ENCODE data around the gene OR2B6.
"Not testable (repeated sequence)": the region's sequence is repeated elsewhere in the genome, so short reads cannot be mapped to it uniquely, and the experiment has no call there.

Gene OR2B6

DNA sequence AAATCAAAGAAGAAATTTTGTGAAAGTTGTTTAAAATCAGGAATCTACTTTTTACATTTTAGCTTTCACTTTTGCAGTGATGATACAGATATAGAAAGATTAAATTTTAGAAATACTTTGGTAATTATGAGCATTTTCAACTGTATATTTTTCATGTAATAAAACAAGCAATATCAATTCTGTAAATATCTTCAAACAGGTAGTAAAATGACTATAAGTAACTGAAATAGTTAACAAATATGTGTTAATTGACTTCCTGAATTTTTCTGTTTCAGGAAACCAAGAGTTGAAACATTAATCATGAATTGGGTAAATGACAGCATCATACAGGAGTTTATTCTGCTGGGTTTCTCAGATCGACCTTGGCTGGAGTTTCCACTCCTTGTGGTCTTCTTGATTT is at the start of gene OR2B6:
TSS of gene OR2B6 (plus strand) at position 301 of the 400 bp plus-strand sequence. CDS start at position 301, 0 bp downstream.
- DNase-seq = no peak

DNA sequence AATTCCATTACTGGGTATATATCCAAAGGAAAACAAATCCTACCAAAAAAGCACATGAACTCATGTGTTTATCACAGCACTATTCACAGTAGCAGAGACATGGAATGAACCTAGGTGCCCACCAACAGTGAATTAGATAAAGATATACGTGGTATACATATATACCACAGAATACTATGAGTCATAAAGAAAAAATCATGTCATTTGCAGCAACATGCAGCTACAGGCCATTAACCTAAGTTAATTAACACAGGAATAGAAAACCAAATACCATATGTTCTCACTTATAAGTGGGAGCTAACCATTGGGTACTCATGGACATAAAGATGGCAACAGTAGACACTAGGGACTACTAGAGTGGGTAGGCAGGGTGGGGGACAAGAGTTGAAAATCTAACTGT is 49.0 kb upstream of the OR2B6 start:
- DNase-seq = no peak

DNA sequence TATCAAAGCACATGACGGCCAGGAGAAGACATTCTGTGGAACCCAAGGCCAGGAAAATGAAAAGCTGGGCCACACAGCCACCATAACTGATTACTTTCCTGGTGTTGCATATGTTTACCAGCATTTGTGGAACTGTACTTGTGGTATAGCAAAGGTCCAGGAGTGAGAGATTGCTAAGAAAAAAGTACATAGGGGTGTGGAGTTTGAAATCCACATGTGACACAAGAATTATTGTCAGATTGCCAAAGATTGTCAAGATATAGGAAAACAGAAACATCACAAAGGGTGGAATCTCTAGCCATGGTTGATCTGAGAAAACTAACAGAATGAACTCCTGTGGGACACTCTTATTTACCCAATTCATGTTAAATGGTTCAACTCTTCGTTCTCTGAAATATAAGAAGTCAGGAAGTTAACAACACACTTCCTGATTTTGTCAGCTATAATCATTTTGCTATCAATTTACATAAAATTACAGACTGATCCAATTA is 45.0 kb upstream of the OR2B6 start, which contains the start of gene OR2B2:
TSS of gene OR2B2 (minus strand) at position 441 of the 491 bp plus-strand sequence. CDS start at position 364, 77 bp downstream.
- DNase-seq = no peak

DNA sequence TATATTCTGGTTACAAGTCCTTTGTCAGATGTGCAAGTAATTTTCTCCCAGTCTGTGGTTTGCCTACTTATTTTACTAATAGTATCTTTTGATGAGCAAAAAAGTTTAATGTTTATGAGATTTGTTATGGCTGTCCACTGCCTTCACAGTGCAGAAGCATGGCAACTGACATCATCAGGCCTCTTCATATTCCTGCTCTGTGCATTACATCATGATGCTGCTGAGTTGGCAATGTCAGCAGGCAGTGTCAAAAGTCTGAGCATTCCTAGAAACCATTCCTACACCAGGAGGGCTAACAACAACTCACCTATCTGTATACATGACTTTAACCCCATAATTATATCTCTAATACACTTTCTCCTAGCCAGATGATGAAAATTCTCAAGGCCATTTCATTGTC is 34.1 kb upstream of the OR2B6 start:
- no peak for DNase-seq

DNA sequence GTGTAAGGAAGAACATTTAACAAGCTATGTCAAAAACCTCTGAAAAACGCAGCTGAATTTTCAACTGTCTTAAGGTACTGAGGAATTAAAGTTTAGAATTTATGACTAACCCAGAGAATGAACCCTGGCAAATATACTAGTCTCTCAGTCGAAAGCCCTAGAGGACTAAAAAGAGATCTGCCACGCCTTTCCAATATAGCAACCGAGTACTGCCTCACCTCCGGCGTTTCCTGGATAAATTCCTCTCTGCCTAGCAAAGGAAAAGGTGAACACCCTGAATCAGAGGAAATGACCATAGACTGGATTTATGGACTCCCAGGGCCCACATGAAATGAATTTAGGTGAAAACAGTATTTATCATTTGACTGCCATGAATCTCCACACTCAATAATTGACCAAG is 32.9 kb upstream of the OR2B6 start:
- no peak for DNase-seq

DNA sequence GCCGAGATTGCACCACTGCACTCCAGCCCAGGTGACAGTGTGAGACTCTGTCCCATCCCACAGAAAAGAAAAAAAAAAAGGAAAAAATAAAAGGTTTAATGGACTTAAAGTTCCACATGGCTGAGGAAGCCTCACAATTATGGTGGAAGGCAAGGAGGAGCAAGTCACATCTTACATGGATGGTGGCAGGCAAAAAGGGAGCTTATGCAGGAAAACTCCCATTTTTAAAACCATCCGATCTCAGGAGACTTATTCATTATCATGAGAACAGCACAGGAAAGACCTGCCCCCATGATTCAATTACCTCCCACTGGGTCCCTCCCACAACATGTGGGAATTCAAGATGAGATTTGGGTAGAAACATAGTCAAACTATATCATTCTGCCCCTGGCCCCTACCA is 29.0 kb upstream of the OR2B6 start:
- DNase-seq = not testable (repeated sequence)

DNA sequence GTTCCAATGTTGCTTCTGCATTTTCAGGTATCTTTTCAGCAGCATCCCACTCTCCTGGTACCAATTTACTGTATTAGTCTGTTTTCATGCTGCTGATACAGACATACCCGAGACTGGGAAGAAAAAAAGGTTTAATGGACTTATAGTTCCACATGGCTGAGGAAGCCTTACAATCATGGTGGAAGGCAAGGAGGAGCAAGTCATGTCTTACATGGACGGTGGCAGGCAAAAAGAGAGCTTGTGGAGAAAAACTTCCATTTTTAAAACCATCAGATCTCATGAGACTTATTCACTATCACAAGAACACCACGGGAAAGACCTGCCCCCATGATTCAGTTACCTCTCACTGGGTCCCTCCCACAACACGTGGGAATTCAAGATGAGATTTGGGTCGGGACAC is 27.1 kb upstream of the OR2B6 start:
- DNase-seq = not testable (repeated sequence)

DNA sequence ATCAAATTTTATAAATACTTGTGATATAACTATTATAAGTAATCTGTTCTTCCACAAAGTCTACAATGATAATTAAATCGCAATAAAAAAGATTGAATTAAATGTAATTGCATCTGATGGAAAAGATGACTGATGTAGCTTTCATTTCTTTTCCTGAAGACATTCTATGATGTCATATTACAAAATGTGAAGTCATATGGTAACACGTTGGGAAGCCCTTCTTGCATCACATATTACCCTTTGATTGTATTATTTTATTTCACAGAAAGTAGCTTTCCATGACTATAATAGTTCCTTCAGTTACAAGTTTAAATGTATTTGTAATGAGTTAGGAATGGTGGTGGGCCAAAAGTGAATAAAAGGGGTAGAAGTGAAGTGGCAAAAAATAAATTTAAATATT is 25.8 kb upstream of the OR2B6 start:
- no peak for DNase-seq

DNA sequence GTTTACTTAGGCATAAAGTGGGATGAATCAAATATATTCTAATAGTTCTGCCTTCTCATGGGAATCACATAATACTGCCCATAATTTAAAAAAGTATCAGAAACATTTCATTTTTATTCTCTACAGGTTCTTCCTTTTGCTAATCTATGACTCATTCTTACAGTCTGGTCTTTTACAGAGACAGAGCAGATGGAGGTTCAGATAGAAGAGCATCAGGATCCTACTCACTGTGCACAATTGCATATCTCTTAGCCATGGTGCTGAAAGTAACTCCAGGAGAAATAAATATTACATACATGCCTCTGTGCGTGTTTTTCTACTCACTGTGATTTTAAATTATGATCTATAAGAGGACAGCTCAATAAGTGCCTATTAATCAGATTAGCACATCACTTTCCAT is 16.3 kb upstream of the OR2B6 start:
- DNase-seq = no peak

DNA sequence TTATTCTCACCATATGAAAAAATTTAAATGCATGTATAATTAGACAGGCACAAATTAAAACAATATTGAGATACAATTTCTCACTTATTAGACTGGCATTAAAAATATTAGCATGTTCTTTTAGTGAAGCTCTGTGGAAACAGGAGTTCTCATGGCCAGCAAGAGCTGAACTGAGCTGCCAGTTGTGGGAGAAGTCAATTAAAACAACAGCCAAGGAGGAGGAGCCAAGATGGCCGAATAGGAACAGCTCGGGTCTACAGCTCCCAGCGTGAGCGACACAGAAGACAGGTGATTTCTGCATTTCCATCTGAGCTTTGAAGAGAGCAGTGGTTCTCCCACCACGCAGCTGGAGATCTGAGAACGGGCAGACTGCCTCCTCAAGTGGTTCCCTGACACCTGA is 14.0 kb upstream of the OR2B6 start:
- not testable (repeated sequence) for DNase-seq

DNA sequence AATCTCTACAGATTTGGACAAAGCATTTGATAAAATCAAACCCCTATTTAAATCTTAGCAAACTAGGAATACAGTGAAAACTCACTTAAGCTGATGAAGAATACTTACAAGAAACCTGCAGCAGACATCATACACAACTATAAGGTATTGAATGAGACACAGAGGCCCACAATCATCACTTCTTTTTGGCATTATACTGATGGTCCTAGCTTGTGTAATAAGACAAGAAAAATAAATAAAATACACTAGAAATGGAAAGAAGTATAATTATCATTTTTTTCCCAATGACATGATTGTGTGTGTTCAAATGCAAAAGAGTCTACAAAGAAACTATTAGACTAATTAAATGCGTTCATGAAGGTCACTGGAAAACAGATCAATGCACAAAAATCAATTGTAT is 8.8 kb upstream of the OR2B6 start:
- no peak for DNase-seq

DNA sequence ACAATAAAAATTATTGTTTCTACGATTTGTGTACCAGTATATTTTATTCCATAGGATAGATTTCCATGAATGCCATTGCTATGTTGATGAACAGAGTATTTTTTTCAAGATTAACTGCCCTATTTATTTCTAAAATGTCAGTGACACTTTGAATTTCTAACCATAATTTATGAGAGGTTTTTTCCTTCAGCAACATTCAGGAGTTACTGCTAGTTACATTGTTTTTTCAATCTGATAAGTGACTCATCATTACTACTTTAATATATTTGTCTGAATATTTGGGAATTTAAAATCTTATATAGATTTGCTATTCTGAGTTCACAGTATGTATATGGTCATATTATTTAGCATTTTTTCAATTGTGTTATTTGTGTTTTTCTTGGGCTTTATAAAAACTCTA is 6.0 kb upstream of the OR2B6 start:
- DNase-seq = no peak

DNA sequence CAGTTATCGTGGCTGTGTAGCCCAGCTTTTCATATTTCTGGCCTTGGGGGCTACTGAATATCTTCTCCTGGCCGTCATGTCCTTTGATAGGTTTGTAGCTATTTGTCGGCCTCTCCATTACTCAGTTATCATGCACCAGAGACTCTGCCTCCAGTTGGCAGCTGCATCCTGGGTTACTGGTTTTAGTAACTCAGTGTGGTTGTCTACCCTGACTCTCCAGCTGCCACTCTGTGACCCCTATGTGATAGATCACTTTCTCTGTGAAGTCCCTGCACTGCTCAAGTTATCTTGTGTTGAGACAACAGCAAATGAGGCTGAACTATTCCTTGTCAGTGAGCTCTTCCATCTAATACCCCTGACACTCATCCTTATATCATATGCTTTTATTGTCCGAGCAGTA is 475 bp downstream of the OR2B6 start:
- DNase-seq = no peak

DNA sequence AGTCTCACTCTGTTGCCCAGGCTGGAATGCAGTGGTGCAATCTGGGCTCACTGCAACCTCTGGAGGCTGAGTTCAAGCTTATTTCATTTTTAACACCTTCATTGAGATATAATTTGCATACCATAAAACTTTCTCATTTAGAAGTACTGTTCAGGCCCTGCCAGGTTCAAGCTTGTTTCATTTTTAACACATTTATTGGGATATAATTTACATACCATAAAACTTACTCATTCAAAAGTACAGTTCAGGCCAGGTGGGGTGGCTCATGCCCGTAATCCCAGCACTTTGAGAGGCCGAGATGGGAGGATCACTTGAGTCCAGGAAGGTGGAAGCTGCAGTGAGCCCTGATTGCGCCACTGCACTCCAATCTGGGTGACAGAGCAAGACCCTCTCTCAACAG is 5.5 kb downstream of the OR2B6 start:
- DNase-seq = no peak

DNA sequence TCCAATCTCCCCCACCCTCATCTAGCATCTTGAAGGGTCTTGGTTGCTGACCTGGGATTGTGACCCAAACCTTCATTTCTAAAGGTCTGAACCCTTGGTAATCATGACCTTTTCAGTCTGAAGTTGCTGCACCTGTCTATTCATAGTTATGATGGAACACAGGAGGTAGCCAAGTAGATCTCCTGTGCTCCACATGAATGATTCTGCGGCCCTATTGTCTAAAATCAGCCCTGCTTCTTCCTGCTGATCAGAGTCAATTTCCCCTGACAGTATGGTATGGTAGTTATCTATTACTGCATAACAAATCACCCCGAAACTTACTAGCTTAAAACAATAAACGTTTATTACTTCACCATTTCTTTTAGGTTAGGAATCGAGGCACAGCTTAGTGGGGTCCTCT is 9.0 kb downstream of the OR2B6 start:
- DNase-seq = no peak

DNA sequence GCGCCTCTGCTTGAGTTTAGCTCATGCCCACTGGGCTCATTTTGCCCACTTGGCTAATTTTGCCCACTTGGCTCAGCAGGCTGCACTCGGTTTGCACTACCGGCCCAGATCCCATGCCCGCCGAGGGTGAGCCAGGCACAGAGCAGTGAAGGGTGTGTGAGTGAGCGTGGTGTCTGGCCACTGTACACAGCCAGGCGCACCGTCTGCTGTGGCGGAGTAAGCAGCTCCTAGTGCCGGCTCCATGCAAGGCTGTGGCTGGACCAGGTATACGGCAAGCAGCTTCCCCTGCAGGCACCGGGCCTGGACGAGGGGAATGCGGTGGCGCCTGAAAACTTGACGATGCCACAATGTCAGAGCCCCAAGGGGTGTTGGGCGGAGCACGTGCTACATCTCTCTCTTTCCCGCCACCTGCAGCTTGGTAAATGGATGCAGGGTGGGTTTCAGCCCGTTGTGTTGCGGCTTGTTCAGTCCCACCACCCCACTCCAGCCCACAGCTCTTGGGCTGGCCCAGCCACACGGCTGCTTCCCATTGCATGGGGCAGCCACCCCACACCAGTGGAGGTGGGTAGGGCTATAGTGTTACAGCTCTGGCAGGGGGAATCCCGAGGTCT is 9.9 kb downstream of the OR2B6 start:
- no peak for DNase-seq

DNA sequence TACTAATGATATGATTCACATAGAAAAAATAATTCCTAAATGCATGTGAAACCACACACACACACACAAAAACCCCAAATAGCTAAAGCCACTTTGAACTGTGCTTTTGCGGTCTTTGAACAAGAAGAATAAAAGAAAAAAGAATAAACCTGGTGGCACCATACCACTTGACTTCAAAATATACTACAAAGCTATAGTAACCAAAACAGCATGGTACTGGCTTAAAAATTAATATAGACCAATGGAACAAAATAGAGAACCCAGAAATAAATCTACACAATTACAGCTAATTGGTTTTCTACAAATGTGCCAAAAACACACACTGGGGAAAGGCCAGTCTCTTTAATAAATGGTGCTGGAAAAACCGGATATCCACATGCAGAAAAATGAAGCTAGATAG is 13.4 kb downstream of the OR2B6 start:
- no peak for DNase-seq

DNA sequence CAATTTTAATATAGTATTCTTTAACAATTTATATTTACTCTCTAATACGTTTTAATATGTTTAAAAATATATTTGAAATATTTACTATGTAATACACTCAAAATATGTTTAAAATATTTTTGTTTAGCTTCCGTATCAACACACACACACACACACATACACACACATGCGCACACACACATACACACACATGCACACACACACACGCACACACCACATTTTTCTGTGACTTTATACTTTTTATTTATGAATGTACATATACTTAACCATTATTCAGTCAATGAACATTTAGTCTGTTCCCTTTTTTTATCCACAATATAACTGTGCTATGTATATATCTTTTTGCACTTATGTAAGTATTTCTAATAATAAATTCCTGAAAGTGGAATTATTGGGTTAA is 15.7 kb downstream of the OR2B6 start:
- no peak for DNase-seq

DNA sequence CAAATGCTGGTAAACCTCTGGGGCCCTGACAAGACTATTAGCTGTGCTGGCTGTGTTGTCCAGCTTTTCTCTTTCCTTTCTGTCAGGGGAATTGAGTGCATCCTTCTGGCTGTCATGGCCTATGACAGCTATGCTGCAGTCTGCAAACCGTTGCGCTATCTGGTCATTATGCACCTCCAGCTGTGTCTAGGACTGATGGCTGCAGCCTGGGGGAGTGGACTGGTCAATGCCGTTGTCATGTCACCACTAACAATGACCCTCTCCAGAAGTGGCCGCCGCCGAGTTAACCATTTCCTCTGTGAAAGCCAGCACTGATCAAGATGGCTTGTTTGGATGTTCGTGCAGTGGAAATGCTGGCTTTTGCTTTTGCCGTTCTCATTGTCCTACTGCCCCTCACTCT is 20.3 kb downstream of the OR2B6 start:
- DNase-seq = no peak

DNA sequence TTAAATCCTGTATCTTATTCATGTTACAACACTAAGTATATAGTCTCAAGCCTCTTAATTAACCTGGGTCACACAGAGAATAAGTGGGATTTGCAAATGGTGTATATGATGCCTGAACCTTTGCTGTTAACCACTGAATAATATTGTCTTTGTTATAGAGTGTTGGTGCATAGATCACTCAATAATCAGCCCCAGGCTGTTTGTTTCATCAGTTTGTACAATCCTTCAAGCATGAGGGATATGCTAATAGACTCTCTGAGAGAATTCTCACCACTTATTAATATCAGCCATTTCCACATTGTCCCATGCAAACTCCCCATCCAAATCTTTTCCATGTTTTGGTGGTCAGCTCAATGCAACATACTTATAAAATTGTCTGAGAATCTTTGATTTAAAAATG is 21.7 kb downstream of the OR2B6 start:
- DNase-seq = no peak

DNA sequence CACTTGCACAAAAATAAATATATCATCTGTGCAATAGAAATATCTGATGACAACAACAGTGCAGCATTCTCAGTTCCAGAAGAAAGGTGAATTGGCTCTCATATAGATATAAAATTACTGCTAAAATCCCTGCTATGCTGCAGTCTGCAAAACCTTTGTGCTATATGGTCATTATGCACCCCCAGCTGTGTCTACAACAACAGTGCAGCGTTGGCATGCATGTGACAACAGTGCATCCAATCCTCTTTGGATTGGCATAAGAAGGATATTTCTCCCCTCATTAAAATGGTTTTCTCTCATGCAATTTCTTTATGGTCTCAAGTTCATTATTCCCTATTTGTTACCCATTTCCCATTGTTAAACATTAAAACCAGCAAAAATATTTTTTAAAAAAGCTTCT is 23.1 kb downstream of the OR2B6 start:
- DNase-seq = no peak

DNA sequence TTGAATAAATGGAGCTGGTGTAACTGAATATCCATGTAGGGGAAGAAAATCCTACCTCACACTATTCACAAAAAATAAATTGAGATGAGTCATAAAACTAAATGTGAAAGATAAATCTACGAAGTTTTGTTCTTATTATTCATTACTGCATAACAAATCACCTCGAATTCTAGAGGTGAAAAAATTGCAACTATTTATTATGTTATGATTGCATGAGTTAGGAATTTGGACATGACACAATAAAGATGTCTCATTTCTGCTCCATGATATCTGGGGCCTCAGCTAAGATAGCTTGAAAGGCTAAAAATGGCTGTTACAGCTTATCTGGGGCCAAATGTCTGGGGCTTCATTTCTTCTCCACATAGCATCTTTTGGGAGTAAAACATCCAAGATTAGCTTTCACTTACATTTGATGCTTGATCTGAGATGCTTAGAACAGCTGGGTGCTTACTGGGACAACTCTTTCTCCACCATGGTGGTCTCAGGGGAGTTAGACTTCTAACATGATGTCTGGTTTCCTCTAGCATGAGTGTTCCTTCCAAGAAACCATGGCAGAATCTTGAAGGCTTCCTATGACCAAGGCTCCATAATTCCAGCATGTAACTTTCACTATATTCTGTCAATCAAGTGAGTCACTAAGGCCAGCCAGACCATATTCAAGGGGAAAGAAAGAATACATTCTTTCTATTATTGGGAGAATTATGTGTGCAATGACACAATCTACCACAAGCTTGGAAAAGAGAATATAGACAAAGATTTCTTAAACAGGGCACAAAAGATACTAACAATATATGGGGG is 30.1 kb downstream of the OR2B6 start:
- no peak for DNase-seq

DNA sequence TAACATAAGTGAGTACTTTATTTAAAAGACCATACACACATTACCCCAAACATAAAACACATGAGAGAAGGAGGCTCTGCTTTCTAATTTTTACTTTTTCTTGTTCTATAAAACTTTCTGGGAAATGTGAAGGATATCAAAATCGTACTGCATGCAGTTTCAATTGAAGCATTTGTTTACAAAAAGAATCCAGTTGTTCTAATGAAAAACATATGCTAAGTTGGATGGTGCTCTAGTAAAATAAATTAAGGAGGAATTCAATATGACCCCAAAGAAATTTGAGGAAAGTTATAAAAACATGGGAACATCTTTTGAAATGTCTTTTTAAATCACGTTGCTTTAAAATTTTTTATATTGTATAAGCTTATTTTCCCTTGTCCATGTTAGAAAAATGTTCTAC is 37.6 kb downstream of the OR2B6 start:
- DNase-seq = no peak

DNA sequence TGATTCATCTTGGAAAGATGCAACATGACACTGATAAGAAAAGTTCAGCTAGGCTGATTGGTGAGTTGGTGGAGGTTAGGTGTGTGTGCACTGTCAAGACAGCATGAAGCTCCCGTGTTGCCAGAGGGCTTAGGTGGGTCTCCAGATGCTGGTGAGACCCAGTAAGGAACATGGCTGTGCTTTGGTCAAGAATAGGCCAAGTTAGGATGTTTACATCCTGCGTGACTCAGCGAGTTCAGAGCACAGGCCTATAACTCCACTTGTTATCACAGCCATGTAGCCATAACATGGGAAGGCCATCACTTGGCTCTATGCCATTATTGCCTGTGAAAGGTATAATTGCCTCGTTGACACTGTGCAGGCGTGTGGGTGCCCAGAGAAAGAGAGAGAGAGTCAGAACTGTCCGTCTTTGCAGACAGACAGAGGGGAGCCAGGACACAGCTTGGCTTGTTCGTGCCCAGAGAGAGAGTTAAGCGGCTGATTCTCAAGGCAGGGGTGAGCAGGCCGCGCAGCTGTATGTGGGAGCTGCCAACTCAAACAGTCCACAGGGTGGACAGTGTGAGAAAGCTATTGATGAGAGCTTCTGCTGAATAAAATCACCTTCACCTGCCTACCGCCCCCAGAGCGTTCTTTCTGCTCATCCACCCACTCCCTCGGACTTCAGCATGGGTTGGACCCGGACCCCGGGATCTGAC is 43.5 kb downstream of the OR2B6 start:
- DNase-seq = no peak

Measured in NCI-H524 treated with DMSO at 0.1 percent for 48 hours (cell line).